GM18873 (cell line): Measurements from ENCODE around the gene UCP3.

Experiments used
- ATAC-seq: cut with Tn5 transposase; IDR thresholded peaks from one replicate; pipeline ENCODE4 v1.9.1; 2021; ENCODE audit warnings: mild to moderate bottlenecking, moderate library complexity, moderate number of reproducible peaks; ENCODE audit not compliant: unreplicated experiment, low FRiP score

Gene UCP3

DNA sequence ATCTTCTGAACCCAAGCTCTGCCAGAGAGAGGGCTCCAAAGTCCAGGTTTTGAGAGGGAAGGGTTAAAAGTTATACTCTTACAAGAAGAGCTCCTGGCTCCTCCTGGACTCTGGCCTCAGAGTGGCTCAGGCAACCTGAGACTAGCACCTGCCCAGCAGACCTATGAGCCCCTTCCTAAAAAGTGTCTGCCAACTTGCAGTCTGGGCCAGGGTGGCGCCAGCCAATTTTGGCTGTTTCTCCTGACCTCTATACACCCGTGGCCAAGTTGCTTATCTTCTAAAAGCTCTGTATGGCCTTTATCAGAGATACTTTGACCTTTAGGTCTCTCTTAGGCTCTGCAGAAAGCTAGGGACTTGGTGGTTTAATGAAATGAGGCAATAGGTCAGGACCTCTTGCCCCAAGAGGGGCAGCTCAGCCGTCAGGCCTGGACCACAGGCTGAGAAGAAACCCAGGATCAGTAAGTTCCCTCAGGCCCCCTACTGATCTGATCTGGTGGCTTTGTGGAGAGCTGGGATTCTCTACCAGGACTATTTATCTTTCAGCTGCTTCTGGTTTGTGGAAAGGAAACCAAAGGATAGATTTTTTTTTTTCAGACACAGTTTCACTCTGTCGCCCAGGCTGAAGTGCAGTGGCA is 10.3 kb upstream of the UCP3 start:
- ATAC-seq, result no peak

DNA sequence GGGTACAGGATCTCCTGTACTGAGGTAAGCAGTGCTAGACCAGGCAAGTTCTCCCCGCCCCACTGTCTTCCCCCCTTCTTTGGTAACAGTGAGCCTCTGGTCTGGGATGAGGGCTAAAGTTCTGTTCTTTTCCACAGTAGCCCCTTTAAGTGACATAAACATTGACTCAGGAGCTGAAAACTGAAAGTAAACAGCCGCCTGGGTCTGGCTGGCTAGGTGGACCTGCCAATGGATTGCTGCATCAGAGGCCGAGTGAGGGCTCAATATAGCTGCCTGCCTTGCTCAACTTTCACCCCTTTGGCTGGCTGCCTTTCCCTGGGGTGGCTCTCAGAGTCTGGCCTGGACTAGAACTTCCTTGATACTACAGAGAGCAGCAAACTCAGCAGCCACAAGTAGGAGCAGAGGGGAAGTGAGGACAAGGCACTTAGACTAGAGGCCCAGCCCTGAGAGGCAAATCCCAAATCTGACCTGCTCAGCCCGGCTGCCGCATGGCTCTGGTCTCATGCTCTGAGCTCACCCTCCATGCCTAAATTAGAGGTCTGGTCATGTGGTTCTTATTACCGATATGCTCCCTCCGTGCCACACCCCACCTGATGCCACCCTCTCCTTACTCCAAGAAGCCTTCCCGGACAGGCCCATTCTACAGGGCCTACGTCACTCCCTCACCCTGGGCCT is 9.6 kb upstream of the UCP3 start:
- ATAC-seq, result no peak

DNA sequence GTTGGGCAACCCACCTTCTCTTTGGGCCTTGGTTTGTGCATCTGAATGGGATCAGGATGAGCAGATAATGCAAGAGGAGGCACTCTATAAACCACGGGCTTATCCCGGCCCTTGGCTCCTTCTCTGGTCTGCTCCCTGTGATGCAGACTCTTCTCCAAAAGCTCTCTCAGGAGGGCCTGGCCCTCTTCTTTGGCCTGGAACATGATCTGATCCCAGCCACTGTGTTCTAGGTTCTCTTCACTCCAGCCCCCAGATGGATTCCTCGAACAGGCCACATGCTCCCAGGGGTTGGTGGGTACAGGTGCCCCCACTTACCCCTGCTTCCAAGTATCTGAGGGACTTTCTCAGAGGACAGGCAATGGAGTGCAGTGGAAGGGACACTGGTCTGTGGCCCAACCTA is 8.7 kb upstream of the UCP3 start:
- no peak for ATAC-seq

DNA sequence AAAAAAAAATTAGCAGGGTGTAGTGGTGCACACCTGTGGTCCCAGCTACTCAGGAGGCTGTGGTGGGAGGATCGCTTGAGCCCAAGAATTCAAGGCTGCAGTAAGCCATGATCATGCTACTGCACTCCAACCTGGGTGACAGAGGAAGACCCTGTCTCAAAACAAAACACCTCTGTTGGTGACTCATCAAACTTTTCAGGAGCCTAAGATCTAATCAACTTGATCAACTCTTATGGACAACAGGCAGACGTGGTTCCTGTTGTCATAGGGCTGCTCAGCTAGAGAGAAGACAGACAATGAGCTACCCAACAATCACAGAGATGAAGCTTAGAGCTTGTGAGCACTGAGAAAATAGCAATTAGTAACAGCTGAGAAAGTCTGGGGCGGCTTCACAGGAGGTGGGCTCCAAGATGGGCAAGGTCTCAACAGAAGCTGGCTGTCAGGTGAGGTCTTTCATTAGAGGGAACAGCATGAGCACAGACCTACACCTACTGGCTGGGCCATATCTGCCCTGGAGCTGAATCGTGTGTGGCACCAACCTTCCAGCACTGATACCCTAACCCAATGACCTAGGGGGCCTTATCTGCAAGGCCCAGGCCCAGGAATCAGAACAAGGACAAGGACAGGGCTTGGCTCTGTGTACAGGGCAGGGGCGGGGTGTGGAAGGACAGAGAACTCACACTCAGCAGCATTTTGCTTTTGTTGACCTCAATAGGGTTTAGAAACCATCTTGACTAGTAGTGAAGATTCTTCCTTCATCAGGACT is 7.2 kb upstream of the UCP3 start:
- ATAC-seq, result no peak

DNA sequence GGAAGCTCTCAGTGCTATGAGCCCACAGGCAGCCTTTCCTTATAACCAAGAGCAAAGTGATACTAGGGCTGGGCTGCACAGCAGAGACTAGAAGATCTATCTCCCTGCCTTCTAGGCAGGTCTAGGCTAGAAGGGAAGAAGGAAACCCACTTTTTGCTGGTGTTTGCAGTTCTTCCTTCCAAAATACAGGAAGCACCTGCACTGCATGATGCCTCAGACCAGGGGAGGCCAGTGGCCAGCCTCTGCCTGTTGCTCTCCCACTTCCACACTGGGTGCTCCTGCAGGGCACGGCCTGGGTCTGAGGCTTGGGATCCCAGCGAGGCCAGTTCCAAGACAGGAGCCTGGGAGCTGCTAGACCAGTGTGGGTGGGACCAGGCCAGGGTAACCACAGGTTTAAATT is 6.0 kb upstream of the UCP3 start:
- ATAC-seq, result no peak

DNA sequence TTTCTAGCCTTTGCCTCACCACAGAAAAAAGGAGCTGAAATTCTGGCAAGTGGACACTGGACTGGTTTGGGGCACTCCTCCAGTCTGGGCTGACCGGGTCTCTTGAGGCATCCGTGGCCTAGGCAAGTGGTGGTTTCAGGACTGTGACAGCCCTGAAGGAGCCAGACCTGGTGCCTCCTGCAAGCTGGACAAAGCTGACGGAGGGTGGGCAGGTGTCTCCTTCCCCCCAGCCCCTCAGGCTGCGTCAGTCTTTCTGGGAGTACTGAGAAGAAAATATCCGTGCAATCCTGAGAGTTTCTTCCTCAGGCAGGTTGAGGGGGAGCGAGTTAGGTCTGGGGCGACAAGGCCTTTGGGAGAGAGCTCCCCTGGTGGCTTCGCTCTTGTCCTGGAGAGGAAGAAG is 4.3 kb upstream of the UCP3 start:
- ATAC-seq, result no peak

DNA sequence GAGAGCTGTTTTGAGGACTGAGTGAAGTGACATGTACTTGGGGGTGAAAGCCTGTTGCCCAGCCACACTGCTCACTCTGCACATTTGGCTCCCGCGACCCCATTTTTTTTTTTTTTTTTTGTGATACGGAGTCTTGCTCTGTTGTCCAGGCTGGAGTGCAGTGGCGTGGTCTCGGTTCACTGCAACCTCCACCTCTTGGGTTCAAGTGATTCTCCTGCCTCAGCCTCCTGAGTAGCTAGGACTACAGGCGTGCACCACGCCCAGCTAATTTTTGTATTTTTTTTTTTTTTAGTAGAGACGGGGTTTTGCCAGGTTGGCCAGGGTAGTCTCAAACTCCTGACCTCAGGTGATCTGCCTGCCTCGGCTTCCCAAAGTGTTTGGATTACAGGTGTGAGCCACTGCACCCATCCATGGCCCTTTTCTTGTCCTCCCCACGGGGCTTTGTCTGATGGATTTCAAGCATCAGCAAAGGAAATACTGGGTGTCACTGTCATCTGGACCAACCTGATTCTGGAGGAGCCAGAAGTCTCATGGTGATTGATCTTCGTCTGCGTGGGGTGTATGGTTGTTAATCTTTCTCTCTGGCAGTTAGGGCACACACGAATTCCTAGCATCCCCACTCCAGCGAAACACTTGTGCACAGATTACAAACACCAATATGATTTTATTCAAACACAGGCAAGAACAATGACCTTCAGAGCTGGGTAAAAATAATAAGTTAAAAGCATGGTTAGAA is 3.4 kb upstream of the UCP3 start:
- no peak for ATAC-seq

DNA sequence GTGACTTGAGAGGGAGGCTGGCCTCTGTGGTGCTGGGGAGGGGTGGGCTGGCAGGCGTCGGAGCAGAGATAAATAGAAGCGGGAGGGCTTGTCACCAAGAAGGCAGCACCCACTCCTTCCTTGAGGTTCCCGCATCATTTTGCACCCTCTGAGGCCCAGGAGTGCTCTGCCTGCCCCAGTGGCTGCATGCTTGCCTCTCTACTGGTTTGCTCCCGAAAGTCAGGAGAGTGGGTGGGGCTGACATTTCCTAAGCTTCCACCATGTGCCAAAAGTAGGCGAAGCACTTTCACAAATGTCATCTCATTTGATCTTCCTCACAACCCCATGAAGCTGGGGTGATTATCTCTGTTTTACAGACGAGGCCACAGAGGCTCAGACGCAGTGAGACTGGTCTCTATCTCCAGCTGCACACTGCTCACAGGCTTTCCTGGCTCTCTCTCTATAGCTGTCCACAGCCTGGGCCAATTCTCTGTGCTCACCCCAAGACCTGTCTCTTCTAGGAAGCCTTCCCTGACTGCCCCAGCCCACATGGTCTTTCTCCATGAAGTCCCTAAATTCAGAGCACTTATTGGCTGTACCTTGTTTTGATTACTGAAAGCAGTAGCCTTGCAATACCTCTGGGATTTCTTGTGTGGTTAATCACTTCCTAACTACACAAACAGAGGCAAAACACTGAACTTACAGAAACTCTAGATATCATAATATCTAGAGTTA is 2.6 kb upstream of the UCP3 start:
- ATAC-seq, result no peak

DNA sequence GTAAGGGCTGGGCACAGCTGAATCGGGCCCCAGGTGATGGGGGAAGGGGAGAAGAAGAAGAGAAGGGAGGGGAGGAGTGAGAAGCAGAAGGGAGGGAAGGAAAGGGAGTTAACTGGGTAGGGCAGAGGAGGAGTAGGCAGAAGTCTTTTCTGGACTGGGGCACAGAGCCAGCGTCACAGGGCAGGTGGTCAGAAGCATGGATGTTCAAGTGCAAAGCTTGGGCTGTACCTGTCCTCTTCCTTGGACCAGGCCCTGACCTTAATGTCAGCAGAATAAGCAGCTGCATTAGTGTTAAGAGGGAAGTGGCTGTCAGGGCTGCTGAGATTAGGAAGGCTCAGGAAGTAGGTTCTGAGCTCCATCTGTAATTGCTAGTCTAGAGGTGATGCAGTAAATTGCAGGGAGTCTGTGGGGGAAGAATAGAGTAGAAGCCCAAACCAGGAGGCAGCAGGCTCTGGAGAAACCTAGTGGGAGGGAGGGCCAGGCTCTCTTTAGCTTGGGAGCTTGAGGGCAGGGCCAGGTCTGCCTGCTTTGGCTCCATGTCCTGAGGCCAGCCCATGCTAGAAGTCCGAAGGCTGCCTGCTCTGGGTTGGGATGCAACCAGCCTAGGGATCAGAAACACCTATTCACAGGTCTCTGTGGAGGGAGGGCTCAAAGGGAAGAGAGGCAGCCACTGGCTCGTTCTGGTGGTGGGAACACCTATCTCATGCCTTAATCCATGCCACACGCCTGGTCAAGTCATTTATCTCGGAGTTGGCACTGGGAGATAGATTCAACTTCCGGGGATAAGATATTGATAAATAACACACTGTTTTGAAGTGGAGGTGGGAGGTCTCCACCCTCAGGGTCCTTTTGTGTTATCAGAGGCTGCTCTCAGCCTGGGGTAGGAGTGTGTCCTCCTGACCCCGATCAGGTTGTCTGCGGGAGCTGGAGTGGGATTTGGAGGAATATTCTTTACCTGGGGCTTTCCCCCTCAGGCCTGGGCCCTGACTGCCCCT is 1.7 kb upstream of the UCP3 start:
- ATAC-seq, result no peak

DNA sequence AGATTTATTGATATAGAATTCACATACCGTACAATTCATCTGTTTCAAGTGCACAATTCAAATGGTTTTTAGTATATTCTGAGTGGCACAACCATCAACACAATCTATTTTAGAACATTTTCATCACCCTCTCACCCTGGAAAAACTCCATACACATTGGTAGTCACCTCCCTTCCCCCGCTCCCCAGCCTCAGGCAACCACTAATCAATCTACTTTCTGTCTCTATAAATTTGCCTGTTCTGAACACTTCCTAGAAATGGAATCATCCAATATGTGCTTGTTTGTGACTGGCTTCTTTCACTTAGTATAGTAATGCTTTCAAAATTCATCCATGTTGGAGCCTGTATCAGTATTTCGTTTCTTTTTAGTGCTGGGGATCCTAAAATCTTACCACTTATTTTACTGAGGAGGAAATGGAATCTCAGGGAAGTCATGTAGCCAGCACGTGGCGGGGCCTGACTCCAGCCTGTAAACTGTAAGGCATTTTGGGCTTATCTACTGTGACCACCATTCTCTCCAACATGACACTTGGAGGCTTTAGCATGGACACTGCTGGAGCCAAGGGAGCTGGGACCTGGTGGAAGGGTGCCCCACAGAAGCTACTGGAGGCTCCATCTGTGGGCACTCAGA is 905 bp upstream of the UCP3 start:
- no peak for ATAC-seq

DNA sequence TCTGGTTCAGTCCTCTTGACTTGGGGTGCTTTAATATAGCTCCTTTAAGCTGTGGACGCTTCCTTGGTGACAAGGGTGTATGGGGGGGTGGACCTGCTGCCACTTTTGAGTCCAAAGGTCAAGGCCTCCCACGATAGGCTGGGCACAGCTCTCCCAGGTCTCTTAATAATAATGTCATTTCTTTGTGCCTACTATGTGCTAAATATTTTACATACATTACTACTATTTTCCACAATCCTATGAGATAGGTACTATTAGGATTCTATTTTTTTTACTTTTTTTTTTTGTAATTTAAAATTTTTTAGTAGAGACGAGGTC is 304 bp upstream of the UCP3 start:
- no peak for ATAC-seq

DNA sequence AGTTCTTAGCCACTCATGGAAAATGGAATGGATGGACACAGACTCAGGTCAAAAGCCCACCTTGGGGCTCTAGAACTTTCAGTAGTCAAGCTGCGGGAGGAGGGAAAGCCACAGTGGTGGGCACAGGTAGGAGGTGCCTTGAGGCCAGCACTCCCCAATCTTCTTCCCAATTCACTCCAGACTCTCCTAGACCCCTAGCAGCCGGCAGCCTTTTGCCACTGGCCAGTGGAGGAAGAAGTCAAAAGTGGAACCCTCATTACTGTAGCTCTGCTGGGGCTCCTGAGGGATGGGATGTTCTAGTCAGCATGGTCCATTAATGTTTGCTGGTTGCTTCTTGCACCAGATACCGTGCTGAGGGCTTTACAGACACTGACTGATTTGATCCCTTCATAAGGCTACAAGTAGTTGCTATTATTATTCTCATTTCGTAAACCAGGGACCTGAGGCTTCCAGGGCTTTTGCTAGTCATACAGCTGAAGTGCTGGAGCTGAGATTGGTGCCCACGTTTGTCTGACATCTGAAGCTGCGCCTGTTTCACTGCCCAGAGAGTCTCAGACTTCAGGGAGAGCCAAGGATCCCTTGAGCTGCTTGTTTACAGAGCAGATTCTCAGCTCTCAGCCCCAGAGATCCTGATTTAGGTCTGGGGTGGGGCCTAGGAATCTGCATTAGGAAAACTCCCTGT is 1.1 kb downstream of the UCP3 start:
- no peak for ATAC-seq

DNA sequence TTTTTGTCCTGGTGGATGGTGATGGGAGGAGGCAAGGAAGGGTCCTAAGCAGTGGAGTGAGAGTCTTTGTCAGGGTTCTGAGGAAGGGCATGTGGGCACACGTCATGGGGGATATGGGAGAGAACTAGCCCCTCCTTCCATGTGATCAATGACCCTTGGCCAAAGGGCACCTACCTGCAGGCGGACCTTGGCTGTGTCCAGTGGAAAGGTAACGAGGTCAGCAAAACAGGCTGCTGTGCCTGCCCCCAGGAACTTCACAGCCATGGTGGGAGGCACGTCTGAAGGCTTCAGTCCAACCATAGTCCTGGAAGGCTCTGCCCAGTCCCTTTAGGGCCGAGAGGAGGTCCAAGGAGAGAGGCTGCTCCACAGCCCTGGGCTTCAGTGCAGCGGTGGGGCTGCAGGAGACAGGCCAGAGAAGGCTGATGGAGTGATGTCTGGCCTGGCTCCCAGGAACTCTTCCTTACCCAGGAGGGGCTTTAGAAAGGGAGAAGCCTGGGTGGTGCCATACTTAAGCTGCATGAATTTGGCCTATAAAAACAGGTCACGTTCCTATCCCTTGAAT is 2.1 kb downstream of the UCP3 start:
- ATAC-seq, result no peak

DNA sequence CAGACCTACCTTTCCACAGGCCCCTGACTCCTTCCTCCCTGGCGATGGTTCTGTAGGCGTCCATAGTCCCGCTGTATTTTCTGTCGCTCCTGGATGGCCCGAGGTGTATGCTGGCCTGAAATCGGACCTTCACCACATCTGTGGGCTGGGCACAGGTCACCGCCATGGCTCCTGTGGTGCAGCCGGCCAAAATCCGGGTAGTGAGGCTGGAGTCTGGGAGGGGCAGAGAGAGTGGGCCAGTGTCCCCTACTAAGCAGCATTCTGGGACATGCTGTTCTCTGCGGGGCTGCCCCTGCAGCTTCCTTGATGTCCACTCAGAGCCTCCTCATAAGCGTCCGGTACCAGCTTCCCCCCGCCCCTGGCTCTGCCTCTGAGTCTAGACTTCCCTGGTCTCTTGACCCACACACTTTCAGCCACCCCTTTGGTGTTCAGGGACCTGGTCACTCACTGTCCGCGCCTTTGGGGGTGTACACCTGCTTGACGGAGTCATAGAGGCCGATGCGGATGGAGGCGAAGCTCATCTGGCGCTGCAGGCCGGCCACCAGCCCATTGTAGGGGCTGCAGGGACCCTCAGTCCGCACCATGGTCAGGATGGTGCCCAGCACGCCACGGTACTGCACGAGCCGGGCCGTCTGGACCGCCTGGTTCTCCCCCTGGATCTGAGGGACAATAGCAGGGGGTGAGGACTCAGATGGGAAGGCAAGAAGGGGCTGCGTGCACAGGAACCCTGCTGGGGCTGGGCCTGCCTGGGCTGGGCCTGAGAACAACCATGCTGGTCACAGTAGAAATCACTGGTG is 3.0 kb downstream of the UCP3 start:
- ATAC-seq, result no peak

DNA sequence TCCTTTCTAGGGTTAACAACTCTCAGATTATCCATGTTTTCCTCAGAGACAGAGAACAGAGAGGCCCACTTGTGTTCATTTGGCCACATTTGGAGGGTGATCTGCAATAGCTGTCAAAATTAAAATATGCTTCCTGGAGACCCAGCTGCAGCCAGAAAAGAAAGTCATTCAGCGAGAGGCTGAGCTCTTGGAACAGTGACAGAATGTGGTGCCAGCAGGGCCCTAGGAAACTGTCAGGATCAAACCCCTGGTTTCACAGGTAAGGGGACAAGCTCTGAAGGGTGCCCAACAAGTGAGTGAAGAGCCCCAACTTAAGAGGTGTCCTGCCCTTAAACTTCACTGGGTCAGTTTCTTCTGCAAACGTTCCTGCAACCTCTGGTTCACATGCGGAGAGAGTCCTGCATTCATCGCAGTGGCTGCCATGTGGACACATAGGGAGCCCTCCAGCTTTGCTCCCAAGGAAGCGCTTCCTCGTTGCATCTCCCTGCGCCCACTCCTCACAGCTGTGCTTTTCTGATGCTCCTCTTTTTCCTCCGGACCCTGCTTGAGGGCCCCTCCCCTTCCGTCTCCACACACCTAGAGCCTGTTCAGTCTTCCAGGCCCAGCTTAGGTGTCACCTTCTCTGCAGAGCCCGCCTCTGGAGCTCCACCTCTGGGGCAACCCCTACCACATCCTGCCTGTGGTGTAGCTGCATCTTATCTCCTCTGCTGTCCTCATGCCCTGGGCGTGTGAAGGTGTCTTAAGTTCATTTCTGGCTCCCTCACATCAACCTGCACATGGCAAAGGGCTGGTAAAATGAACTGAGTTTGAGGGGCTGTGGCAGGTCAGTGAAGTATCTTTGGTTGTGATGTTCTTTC is 3.9 kb downstream of the UCP3 start:
- ATAC-seq, result no peak

DNA sequence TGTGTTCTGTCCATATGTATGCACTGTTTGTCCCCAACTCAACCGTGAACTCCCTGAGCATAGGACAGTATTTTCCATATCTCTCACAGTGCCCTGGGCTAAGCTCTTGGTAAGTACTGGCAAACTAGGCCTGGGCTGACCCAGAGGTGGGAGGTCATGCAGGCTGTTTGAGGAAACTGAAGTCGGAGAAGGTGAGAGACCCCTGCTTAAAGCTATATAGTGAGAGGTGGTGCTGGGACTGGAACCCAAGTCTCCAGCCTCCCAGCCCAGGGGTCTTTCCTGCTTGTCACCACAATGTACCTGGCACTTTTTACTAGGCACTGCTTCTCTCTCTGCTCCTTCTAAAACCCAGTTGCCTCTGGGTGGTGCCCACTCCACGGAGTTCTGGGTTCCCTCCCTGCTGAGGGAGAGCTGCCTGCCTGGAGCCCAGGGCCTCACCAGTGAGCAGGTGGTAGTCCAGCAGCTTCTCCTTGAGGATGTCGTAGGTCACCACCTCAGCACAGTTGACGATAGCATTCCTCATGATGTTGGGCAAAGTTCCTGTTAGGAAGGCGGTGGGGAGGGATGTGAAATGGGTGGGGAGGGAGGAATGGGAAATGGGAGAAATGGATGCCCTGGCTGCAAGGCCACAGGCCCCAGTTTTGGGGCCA is 4.7 kb downstream of the UCP3 start:
- no peak for ATAC-seq
